Left colon (tissue), 2 donors: Measurements from ENCODE around the gene TYW5. TPM values are rescaled to one million over a fixed set of nuclear protein-coding genes. Genes with fewer than 3 reads are reported as not detected.

Source experiments
- ATAC-seq: fragments of 200-7000 bp; cut with Tn5 transposase; one replicate; pipeline ENCODE4 v1.9.1; 2020; ENCODE audit warnings: mild to moderate bottlenecking, moderate library complexity
- DNase-seq, 2 donors: peaks; one replicate each; pipeline ENCODE4 v3.0.0-alpha.2; 2020
- intact Hi-C, 2 donors: fragments of 100-400 bp; cut with DNase I in 1 of 2; cut with micrococcal nuclease in 1 of 2; formaldehyde crosslinking; loops; one replicate each; pipeline versions ENCODE4 v1.11.2 to v1.14.0; 2022; cut with DNase I, micrococcal nuclease
- long read RNA-seq: library from polyadenylated mRNA; unstranded; transcript quantifications from one replicate; pipeline ENCODE4 v2.0.0, GENCODE V29; 2021
- total RNA-seq, 2 donors: library from RNA; stranded (reverse); fragmentation: NEBNext Ultra II Directional; extraction: Animal tissue kit (Norgen Biotek cat#: 25700); gene quantifications; one replicate each; pipeline ENCODE4 v1.2.1, GENCODE V29; 2021
- donor health status: DM: no; HTN: no; CAD: no.
- donor health status: DM: yes; HTN: yes; CAD: no.

Gene TYW5
- total RNA-seq, result 1 to 10 TPM; 6.0 to 7.5 TPM
- long read RNA-seq, full-length matches to known transcripts, result 9 of 11 reads
- long read RNA-seq, partial matches to known transcripts, result 0 of 11 reads
- long read RNA-seq, other reads (novel, unspliced or antisense), result 2 of 11 reads

DNA sequence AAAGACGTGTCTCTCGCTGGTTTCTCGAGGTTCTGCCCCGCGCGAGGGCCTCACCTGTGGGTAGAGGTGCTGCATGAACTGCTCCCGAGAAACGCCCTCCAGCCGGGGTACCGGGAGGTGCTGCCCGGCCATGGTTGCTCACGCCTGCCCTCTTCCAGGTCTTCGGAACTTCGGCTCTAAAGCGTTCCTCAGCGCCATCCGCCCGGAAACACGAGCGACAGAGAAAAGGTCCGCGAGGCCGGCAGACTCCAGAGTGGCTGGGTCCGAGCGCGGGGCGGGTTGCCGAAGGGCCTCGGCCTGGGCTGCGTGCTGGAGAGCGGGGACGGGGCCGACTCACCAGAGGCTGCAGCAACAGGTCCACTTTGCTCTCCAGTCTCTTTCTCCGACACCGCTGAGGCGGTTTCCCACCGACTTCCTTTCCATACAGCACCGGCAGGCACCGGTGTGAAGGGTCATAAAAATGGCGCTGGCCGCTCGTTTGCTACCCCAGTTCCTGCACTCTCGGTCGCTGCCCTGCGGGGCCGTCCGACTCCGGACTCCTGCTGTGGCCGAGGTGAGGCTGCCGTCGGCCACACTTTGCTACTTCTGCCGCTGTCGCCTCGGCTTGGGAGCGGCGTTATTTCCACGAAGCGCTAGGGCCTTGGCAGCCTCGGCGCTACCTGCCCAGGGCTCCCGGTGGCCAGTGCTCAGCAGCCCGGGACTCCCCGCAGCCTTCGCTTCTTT lies at the start of gene TYW5, which contains the start of gene MAIP1:
Gene TYW5 (minus strand): TSS at position 153 of the 723 bp plus-strand sequence. CDS start 21 bp downstream, at position 132.
Gene MAIP1 (plus strand): TSS at position 244 of the 723 bp plus-strand sequence. CDS start 217 bp downstream, at position 461.
- intact Hi-C loops, result no loop called here
- ATAC-seq (peak; percentile 91), DNase-seq (peak; percentile 84 to 86)

GRCh38 chr2:200003444-200003843 lies 48.2 kb upstream of the TYW5 start:
- ATAC-seq (no peak), DNase-seq (no peak)
- intact Hi-C loops, result no loop called here

DNA sequence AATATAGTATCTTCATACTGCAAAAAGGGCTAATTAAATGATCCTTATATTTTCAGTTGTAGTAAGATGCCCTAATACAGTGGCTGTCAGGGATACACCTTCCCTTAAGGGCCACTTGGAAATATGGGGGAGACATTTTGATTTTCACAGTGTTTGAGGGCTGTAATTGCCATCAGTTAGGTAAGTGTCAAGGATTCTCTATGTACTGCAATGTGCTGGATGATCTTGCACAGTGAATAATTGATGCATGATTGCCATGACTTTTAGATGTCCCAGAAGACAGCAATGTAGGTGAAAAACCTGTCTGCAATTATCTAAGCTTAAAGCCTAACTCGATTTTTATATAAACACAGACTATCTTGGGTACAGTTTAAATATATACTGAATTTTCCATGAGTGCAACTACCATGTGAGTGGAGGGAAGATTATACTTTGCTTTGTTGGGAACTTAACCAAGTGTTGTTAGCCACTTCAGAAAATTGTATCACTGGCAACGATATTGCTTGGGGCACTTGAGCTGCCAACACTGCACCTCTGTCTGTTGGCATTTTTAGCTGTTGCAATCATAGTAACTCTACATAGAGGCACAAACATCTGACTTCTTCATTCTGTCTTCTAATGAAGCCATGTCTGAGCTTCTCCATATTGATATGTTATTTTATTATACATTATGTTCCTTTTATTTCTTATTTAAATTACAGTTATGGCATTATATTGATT lies 45.3 kb upstream of the TYW5 start:
- DNase-seq, result no peak
- intact Hi-C loops, result no loop called here
- no peak for ATAC-seq

- ATAC-seq (no peak), DNase-seq (no peak)
- intact Hi-C loops, result no loop called here
These were observed 43.9 kb upstream of the TYW5 start for GRCh38 chr2:199999166-199999565.

GRCh38 chr2:199997296-199997695 lies 42.0 kb upstream of the TYW5 start:
- DNase-seq (no peak), ATAC-seq (no peak)
- intact Hi-C loops, result no loop called here

DNA sequence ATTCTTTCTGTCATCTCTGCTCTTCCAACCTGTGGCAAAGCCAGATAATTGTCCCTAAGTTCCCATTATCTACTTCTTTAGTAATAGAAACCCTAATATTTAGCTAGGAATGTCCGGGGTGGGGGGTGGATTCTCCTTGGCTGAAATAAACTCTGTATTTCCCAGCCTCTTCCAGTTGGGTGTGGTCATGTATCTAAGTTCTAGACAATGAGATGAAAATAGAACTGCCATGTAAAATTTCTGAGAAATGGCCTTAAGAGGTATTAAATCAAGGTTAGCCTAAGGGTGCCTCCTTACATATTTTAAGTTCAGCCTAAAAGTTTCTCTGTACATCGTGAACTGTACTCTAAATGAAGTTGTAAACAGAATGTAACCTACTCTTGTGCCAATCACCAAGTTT lies 39.6 kb upstream of the TYW5 start:
- intact Hi-C loops, result no loop called here
- DNase-seq (no peak), ATAC-seq (no peak)

- intact Hi-C loops, result no loop called here
- ATAC-seq (no peak), DNase-seq (no peak)
These were observed 39.1 kb upstream of the TYW5 start for GRCh38 chr2:199994371-199994770.

- ATAC-seq, result no peak
- no peak for DNase-seq
- intact Hi-C loops, result no loop called here
These were observed 37.0 kb upstream of the TYW5 start for GRCh38 chr2:199992296-199992695.

- DNase-seq, result no peak
- no peak for ATAC-seq
- intact Hi-C loops, result no loop called here
These were observed 36.4 kb upstream of the TYW5 start for GRCh38 chr2:199991691-199992090.

- ATAC-seq (peak; percentile 86), DNase-seq (peak in 1 of 2 donors; percentile 15)
- intact Hi-C loops, result loop anchor here (10.0 kb wide), 2 partner anchors 485 to 715 kb away; no protein-coding TSS in a partner anchor
These were observed 34.5 kb upstream of the TYW5 start for GRCh38 chr2:199989822-199990221.

GRCh38 chr2:199988151-199988550 lies 32.9 kb upstream of the TYW5 start:
- DNase-seq (no peak), ATAC-seq (no peak)
- intact Hi-C loops, result loop anchor here (10.0 kb wide), 2 partner anchors 487 to 717 kb away; no protein-coding TSS in a partner anchor

DNA sequence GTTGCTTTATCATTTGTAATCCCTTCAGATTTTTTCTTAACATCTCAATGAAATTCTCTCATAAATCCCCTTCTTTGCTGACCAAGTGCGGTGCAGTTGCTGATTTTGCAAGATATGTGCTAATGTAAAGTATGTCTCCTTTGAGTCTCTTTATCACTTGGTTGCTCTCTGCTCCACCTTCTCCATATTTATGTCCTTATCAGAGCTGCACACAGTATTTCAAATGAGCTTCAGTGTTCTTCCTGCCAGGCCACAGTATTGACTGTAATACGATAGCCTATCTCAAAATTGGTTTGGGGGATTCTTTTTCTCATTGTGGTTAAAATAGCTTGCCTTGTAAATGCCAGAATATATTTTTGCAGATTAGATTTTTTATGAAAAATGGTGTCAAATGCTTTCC lies 32.3 kb upstream of the TYW5 start:
- DNase-seq, result no peak
- no peak for ATAC-seq
- intact Hi-C loops, result loop anchor here (10.0 kb wide), 2 partner anchors 487 to 717 kb away; no protein-coding TSS in a partner anchor

DNA sequence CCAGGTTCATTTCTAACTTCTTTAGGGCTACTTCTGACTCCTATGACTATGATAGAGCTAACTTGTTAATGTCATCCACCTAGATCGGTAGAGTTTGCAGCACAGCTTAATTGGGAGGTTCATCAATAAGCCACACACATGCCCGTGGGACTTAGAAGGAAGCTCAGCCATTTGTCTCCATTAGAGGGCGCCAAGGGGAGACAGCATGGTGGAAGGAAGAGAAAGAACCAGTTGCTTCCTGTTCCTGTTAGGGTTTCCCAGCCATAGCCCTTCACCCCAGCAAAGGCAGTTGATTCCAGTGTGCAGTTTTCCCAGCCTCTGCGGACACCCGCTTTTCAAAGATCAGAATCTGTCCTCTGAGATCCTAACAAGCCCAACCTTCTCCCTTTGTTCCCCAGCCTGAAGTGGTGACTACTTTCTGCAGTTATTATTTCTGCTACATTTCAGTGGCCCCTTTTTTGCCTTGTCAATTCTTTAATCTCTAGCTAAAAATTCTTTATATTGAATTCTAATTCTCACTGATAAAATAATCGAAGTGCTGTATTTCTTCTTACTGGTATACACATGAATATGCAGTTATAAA lies 30.4 kb upstream of the TYW5 start:
- intact Hi-C loops, result loop anchor here (10.0 kb wide), 2 partner anchors 489 to 719 kb away; no protein-coding TSS in a partner anchor
- DNase-seq (peak; percentile 70 to 79), ATAC-seq (peak; percentile 92)

DNA sequence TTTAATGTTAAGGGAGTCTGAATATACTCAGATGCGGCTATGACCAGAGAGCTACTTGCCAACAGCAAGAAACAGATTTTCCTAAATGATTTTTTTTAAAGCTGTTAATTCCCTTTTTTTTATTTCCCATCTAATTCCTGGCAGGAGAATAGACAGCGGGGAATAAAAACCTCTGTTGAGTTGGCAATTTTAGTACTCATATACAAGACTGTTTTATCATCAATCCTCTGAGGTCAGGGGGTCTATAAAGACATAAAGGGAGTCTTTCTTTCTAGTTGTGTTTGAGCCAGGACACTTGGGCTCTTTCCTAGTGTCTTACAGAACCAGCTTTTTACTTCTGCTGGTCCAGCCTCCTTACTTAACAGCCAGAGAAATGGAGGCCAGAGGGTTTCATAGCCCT lies 29.5 kb upstream of the TYW5 start:
- no peak for ATAC-seq
- intact Hi-C loops, result loop anchor here (10.0 kb wide), 2 partner anchors 490 to 720 kb away; no protein-coding TSS in a partner anchor
- no peak for DNase-seq

DNA sequence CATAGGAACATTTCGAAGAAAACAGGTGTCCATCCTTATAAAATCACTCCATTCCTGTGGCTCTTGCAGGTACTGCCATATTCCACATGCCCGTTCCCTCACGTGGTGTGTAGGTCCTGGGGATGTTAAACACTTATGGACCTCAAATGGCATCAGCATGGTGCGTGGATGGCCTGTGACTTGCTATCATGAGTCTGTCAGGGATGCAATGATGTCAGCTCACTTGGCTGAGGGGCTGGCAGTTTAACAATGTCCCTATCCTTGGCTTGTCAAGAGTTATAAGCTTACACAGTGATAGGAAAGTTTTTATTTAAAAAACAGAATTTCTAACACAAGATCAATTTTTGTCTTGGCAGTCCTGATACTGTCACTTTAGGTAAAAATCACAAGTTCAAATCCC lies 28.9 kb upstream of the TYW5 start:
- ATAC-seq (no peak), DNase-seq (no peak)
- intact Hi-C loops, result loop anchor here (10.0 kb wide), 2 partner anchors 491 to 721 kb away; no protein-coding TSS in a partner anchor

DNA sequence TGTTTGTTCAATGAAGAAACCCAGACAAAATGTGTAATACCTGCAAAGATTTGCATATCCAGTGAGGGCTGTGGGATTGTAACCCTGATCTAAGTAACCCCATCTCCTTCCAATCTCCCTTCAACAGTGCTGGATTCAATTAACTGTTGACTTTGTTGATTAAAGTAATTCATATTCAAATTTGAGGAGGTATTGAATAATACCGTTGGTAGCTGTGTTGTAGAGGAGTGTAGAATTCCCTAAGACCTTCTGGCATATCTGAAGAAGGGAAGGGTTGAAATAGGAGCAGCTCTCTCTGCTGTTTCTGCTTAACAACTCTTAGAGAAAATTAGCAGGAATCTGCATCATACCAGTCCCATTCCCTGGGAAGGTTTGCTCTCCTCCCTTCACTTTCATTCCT lies 28.2 kb upstream of the TYW5 start:
- no peak for ATAC-seq
- intact Hi-C loops, result loop anchor here (10.0 kb wide), 2 partner anchors 491 to 721 kb away; no protein-coding TSS in a partner anchor
- DNase-seq, result no peak

DNA sequence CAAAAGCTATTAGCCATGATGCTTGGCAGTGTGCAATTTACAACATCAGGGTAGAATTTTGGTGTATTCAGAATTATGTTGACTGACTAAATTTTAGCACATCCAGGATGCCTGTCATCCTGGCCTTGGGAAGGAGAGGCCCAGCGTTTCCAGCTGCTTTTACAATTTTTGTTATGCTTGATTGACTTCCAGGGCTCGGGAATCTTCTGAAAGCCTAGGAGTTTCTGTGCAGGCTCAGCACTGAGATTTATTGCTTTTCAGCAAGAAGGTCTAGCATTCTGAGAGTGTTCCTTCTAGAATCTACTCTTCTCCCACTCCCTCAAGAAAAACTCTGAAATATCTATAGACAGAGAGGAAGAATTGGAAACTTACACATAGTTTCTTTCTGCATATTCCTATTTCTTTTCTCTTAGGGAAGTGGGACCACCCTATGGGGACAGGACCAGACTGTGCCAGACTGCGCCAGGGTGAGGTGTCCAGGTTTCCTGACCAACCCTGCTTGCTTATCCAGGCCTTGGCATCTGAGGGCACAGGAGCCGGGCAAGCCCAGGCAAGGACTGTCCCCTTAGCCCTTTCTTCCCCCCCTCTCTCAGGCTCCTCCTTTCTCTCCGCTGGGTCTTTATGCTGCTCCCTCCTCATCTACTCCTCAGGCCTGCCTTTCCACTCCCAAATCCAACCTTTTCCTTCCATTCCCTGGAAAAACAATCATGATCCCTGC lies 27.0 kb upstream of the TYW5 start:
- intact Hi-C loops, result loop anchor here (10.0 kb wide), 2 partner anchors 493 to 723 kb away; no protein-coding TSS in a partner anchor
- no peak for ATAC-seq
- no peak for DNase-seq

DNA sequence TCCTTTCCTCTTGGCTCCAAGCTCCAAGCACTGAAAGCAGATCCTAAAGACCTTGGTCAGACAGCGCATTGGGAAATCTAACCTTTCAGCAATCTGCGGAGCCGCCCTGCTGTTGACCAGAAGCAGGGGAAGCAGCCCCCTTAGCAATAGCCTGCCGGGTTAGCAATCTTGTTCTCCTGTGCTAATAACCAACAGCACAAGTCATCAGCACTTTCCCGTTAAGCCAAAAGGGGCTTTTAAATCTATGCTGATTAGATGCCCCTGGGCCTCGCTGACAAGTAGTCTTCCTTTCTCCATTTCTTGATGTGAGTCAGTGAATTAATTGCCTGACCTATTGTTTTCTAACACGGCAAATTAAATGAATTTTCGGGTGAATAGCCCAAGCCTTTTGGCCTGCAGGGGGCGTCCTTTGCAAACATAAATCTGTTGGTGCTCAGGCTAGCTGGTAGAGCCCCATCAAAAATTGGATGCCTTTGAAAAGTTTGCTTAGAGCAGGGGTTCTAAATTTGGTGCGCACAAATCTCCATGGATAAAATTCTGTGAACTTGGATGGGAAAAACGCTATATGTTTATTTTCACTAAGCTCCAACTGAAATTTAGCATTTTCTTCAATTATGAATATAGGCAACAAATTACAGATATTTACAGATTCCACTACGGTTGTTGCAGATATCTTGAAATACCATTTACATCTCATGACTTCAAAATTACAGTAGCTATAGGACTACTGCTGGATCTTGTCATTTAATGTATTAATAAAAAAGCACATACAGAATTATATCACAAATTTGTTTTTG lies 24.7 kb upstream of the TYW5 start:
- intact Hi-C loops, result loop anchor here (2.0 to 10.0 kb wide), 3 partner anchors 495 to 725 kb away; no protein-coding TSS in a partner anchor
- peak; percentile 49 for ATAC-seq
- DNase-seq, result peak; percentile 66 to 95
